H1 (cell line): ENCODE data around the gene CMSS1.

Source experiments
- BACH1 ChIP-seq: IDR thresholded peaks from 2 replicates; pipeline ENCODE4 v1.6.1; 2012; ENCODE audit warnings: low read length, improper control_type of control experiment
- CHD1 ChIP-seq: IDR thresholded peaks from 2 replicates; pipeline ENCODE4 v1.6.1; 2012; ENCODE audit warnings: low read depth, low read length, improper control_type of control experiment
- GABPA ChIP-seq: IDR thresholded peaks from 2 replicates; pipeline ENCODE4 v1.6.1; 2011; ENCODE audit warnings: mild to moderate bottlenecking, low read length, moderate library complexity, borderline replicate concordance; ENCODE audit not compliant: insufficient read depth
- GTF2F1 ChIP-seq: IDR thresholded peaks from 2 replicates; pipeline ENCODE4 v1.6.1; 2012; ENCODE audit warnings: low read depth, low read length, improper control_type of control experiment, borderline replicate concordance
- JUN ChIP-seq: IDR thresholded peaks from 2 replicates; pipeline ENCODE4 v1.6.1; 2011; ENCODE audit warnings: low read depth, mild to moderate bottlenecking, improper control_type of control experiment, low read length
- PHF8 ChIP-seq: fragments of 200-600 bp; sonication (generic); conservative IDR thresholded peaks from 2 replicates; pipeline ENCODE4 v1.7.1; 2012; ENCODE audit warnings: low read depth, mild to moderate bottlenecking, inconsistent platforms, low read length, moderate library complexity
- POLR2A ChIP-seq, 2 experiments: IDR thresholded peaks; 1 replicate in 1 of 2; 2 replicates in 1 of 2; pipeline ENCODE4 v1.6.1; 2011; ENCODE audit warnings: low read depth in 2 of 2, low read length in 2 of 2, mild to moderate bottlenecking in 2 of 2; ENCODE audit errors: control extremely low read depth in 1 of 2
- POLR2AphosphoS5 ChIP-seq: IDR thresholded peaks from 2 replicates; pipeline ENCODE4 v1.6.1; 2011; ENCODE audit warnings: low read depth, low read length
- SRF ChIP-seq: IDR thresholded peaks from 2 replicates; pipeline ENCODE4 v1.6.1; 2011; ENCODE audit warnings: mild to moderate bottlenecking, low read depth, low read length, moderate library complexity
- YY1 ChIP-seq: IDR thresholded peaks from 2 replicates; pipeline ENCODE4 v1.6.1; 2011; ENCODE audit warnings: low read depth, mild to moderate bottlenecking, low read length
- TF ChIP-seq, protein P1 (sequence below), 3 experiments: IDR thresholded peaks; 1 replicate in 2 of 3; 2 replicates in 1 of 3; pipeline versions ENCODE4 v1.5.1 to v1.6.1; 2011; ENCODE audit warnings: low read length in 3 of 3, mild to moderate bottlenecking in 3 of 3, inconsistent platforms in 2 of 3, low read depth in 1 of 3, moderate library complexity in 1 of 3; ENCODE audit not compliant: insufficient read depth in 1 of 3; ENCODE audit errors: control extremely low read depth in 1 of 3

DNA sequence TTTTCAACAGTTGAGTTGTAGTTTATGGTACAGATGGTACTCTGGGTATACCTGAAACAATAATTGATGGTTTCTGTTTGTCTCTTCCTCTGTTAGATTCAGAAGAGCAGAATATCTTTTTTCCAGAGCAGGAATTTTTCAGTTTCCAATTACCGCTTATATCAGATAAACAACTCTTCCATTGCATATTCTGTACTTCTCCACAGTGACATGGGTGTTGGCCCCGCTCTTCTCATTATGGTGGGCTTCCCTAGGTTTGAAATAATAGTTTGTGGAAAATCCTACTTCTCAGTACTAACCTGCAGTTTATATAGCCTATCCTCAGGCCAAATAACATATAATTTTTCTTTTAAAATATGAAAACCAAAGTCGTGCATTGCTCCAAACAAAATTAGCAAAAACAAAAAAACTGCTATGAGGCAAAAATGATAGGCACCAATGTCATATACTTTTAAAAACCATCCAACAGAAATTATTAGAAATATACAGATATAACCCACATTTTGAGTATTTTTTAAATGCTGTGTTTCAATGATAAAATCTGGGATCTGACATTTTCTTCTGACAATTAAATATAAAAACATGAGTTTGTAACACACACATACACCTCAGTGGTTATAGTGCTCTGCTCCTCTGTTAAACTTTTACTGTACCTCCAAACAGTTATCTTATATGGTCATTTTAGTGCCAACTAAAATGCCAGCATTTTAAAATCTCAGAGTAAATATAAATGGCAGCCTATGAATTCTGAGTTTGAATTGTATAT, 56.8 kb downstream of the CMSS1 start:
- TF ChIP-seq, protein P1, sequence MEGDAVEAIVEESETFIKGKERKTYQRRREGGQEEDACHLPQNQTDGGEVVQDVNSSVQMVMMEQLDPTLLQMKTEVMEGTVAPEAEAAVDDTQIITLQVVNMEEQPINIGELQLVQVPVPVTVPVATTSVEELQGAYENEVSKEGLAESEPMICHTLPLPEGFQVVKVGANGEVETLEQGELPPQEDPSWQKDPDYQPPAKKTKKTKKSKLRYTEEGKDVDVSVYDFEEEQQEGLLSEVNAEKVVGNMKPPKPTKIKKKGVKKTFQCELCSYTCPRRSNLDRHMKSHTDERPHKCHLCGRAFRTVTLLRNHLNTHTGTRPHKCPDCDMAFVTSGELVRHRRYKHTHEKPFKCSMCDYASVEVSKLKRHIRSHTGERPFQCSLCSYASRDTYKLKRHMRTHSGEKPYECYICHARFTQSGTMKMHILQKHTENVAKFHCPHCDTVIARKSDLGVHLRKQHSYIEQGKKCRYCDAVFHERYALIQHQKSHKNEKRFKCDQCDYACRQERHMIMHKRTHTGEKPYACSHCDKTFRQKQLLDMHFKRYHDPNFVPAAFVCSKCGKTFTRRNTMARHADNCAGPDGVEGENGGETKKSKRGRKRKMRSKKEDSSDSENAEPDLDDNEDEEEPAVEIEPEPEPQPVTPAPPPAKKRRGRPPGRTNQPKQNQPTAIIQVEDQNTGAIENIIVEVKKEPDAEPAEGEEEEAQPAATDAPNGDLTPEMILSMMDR (IDR thresholded peaks at IDR 0.05; ENCODE audit: control extremely low read depth in 1 of 3, insufficient read depth in 1 of 3, low read depth in 1 of 3, low read length in 3 of 3) = no peak
- TF ChIP-seq GABPA = no peak
- TF ChIP-seq YY1 = no peak
- TF ChIP-seq POLR2AphosphoS5 = no peak
- TF ChIP-seq CHD1 = no peak
- TF ChIP-seq POLR2A (IDR thresholded peaks at IDR 0.05; ENCODE audit: control extremely low read depth in 1 of 2, low read depth in 2 of 2, low read length in 2 of 2) = no peak
- no peak for TF ChIP-seq SRF
- no peak for TF ChIP-seq BACH1
- no peak for TF ChIP-seq JUN
- no peak for TF ChIP-seq GTF2F1
- TF ChIP-seq PHF8 = no peak
